Kidney (tissue), 14 donors: ENCODE results near the gene HTT. TPM values are rescaled to one million over a fixed set of nuclear protein-coding genes. Genes with fewer than 3 reads are reported as not detected.

Source experiments
- DNase-seq, 5 donors: peaks; one replicate each; pipeline ENCODE4 v3.0.0-alpha.2; 2013 to 2020
- FAIRE-seq: peaks from 2 replicates; lab custom pipeline; 2012; peaks lifted over from hg19 to GRCh38; lab: Jason Lieb, UNC
- H3K27ac ChIP-seq, 2 donors: one replicate each; pipeline ENCODE4 v1.7.0; 2013; ENCODE audit warnings: low read depth in 2 of 2, low read length in 2 of 2, inconsistent platforms in 1 of 2
- H3K27me3 ChIP-seq: one replicate; pipeline ENCODE4 v1.7.1; 2013; ENCODE audit warnings: low read length, inconsistent platforms; ENCODE audit not compliant: control insufficient read depth, insufficient read depth
- H3K36me3 ChIP-seq, 3 donors: one replicate each; pipeline versions ENCODE4 v1.7.0 to v1.7.1; 2013; ENCODE audit warnings: low read length in 3 of 3, control low read depth in 1 of 3, inconsistent platforms in 1 of 3; ENCODE audit not compliant: insufficient read depth in 3 of 3, control insufficient read depth in 2 of 3
- H3K4me1 ChIP-seq, 3 donors: one replicate each; pipeline versions ENCODE4 v1.7.0 to v1.7.1; 2013; ENCODE audit warnings: low read length in 3 of 3, inconsistent platforms in 1 of 3, low read depth in 1 of 3; ENCODE audit not compliant: control insufficient read depth in 2 of 3, insufficient read depth in 2 of 3
- H3K4me3 ChIP-seq, 3 donors: one replicate each; pipeline versions ENCODE4 v1.7.0 to v1.8.1; 2013; ENCODE audit warnings: low read length in 3 of 3, control low read depth in 1 of 3, inconsistent platforms in 1 of 3
- H3K9ac ChIP-seq, 3 donors: one replicate each; pipeline versions ENCODE4 v1.7.0 to v1.7.1; 2013; ENCODE audit warnings: low read length in 3 of 3, control low read depth in 1 of 3, inconsistent platforms in 1 of 3
- H3K9me3 ChIP-seq, 3 donors: one replicate each; pipeline versions ENCODE4 v1.7.0 to v1.7.1; 2013; ENCODE audit warnings: low read length in 3 of 3, control low read depth in 1 of 3, inconsistent platforms in 1 of 3; ENCODE audit not compliant: control insufficient read depth in 2 of 3, insufficient read depth in 1 of 3
- intact Hi-C: fragments of 100-400 bp; cut with DNase I; formaldehyde crosslinking; loops from one replicate; pipeline ENCODE4 v1.11.1; 2022
- polyA plus RNA-seq: library from polyadenylated mRNA; stranded (reverse); fragments of 350-450 nt; fragmentation: Illumina TruSeq; extraction: RNeasy Lipid Tissue Mini Kit (QIAGEN cat#74804); gene quantifications from one replicate; pipeline ENCODE4 v1.2.3, GENCODE V29; 2014; ENCODE audit warnings: low read depth, low replicate concordance; ENCODE audit not compliant: insufficient read depth
- total RNA-seq: library from RNA; stranded (reverse); fragmentation: NEBNext Ultra II Directional; extraction: Animal tissue kit (Norgen Biotek cat#: 25700); gene quantifications from one replicate; pipeline ENCODE4 v1.2.1, GENCODE V29; 2021
- TF ChIP-seq, protein P1 (sequence below): IDR thresholded peaks from 3 replicates; pipeline ENCODE4 v1.5.1; 2012; ENCODE audit warnings: mild to moderate bottlenecking, moderate library complexity, borderline replicate concordance; ENCODE audit not compliant: insufficient read depth; ENCODE audit errors: extremely low read depth
- donor health status: control.
- donor health status: control.
- donor health status: control.
- donor health status: control.
- donor health status: control.
- donor health status: DM: yes; HTN: yes; CAD: no.
- donor health status: Normal renal cell carcinoma (clear cell type).

HTT gene
- total and polyA plus RNA-seq, 2 donors from 2014 or later: 7.2 to 64.0 TPM

DNA sequence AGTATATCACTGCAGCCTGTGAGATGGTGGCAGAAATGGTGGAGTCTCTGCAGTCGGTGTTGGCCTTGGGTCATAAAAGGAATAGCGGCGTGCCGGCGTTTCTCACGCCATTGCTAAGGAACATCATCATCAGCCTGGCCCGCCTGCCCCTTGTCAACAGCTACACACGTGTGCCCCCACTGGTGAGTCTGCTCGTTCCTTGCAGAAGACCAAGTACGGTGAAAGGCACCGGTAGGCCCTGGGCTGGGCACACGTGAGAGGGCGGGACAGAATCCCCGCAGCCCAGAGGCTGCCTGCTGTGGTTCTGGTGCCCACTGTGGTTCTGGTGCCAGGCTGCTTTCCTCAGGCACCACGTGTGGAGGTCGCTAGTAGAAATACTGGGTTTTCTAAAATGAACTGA lies 143.3 kb downstream of the HTT start:
- DNase-seq: peak in 1 of 5 donors; percentile 44
- Histone ChIP-seq H3K27ac (no peak overlapping the region), H3K9ac (no peak overlapping the region), H3K36me3 (peaks cover 4 to 64% (median 60%) of the 10 kb centered on the region in 3 donors), H3K4me3 (no peak overlapping the region), H3K27me3 (no peaks in the 10 kb centered on the region), H3K9me3 (no peaks in the 10 kb centered on the region), H3K4me1 (no peaks in the 10 kb centered on the region)
- no peak for FAIRE-seq
- intact Hi-C loops: no loop called here
- TF ChIP-seq, protein P1, sequence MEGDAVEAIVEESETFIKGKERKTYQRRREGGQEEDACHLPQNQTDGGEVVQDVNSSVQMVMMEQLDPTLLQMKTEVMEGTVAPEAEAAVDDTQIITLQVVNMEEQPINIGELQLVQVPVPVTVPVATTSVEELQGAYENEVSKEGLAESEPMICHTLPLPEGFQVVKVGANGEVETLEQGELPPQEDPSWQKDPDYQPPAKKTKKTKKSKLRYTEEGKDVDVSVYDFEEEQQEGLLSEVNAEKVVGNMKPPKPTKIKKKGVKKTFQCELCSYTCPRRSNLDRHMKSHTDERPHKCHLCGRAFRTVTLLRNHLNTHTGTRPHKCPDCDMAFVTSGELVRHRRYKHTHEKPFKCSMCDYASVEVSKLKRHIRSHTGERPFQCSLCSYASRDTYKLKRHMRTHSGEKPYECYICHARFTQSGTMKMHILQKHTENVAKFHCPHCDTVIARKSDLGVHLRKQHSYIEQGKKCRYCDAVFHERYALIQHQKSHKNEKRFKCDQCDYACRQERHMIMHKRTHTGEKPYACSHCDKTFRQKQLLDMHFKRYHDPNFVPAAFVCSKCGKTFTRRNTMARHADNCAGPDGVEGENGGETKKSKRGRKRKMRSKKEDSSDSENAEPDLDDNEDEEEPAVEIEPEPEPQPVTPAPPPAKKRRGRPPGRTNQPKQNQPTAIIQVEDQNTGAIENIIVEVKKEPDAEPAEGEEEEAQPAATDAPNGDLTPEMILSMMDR: no peak

DNA sequence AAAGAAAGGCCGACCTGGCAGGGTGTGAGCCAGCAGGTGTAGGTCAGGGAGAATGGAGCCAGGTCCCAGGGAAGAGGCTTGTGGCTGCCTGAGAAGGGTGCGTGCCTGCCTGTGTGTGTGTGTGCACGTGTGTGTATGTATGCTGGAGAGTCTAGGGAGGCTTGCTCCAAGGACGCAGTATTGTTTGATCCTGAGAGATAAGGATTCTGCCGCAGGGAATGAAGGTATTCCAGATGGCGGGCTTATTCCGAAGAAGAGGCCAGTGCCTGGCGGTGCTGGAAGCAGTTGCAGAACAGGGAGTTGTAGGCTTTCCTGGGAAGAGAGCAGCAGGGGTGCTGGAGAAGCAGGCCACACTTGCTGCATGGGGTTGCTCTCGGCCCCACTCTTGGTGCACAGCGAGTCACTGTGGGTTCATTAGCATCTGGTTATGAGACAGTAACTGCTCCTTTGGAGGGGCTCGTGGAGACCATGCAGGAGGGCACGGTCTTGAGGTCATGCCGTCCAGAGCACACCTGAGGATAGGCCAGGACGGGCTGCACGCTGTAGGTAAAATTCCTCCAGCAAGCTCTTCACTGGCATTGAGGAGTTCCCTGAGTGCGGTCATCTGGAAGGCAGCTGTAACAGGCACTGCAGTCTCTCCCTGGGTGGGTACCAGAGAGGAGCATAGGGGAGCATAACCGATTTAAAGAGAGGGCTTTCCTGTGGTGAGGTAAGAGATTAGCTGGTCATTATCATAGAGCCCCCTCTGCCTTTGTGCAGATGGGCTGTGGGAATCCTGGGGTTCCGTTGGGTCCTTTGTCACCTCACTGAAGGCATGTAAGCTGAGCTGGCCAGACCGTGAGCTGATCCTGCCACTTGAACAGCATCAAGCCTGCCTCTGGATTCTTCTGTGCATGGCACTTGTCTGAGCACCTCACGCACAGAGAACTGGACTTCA lies 144.6 kb downstream of the HTT start:
- Histone ChIP-seq H3K9ac (no peak overlapping the region), H3K9me3 (no peaks in the 10 kb centered on the region), H3K27me3 (no peaks in the 10 kb centered on the region), H3K4me1 (no peaks in the 10 kb centered on the region), H3K27ac (no peak overlapping the region), H3K4me3 (no peak overlapping the region), H3K36me3 (peaks cover 0 to 57% (median 57%) of the 10 kb centered on the region in 3 donors)
- FAIRE-seq: no peak
- peak in 1 of 5 donors; percentile 45 for DNase-seq
- TF ChIP-seq, protein P1: no peak
- intact Hi-C loops: no loop called here

DNA sequence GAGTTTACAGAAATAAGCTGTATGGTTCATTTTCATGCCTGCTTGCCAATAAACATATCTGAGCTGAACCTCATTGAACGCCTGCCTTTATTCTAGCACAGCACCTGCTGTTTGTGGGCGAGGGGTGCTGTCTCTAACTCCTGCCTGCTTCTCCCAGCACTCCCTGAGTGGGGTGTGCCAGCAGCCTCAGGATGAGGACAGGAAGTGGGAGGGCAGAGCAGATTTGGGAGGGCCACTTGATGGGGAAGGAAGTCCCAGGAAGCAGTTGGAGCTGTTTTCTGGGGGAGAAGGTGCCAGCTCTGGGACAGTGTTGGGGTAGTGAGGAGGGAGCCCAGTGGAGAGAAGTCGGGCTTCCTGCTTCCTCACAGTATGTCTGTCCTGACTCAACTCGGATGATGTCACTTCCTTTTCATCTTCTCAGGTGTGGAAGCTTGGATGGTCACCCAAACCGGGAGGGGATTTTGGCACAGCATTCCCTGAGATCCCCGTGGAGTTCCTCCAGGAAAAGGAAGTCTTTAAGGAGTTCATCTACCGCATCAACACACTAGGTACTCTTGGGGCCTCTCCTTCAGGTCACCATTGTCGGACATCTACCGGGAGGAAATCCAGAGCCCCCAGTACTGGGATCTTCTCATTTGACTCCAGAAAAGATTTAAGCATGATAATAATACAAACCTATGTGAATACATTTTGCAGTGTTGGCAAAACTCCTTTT lies 145.4 kb downstream of the HTT start:
- TF ChIP-seq, protein P1: no peak
- H3K36me3 ChIP-seq: peaks cover 0 to 59% (median 57%) of the 10 kb centered on the region in 3 donors
- H3K9me3 ChIP-seq: no peaks in the 10 kb centered on the region
- DNase-seq: peak in 1 of 5 donors; percentile 18
- H3K27me3 ChIP-seq: no peaks in the 10 kb centered on the region
- H3K27ac ChIP-seq: no peak overlapping the region
- H3K4me1 ChIP-seq: no peaks in the 10 kb centered on the region
- intact Hi-C loops: no loop called here
- no peak overlapping the region for H3K4me3 ChIP-seq
- no peak overlapping the region for H3K9ac ChIP-seq
- no peak for FAIRE-seq
